Mesenchymal stem cell (in vitro differentiated cells and primary cell): ENCODE data around the gene MLXIP.

Source experiments
- DNase-seq: peaks from one replicate; pipeline ENCODE4 v3.0.0-alpha.2; 2013
- H2AFZ ChIP-seq: one replicate; pipeline ENCODE4 v1.6.1; 2013; ENCODE audit warnings: low read depth, mild to moderate bottlenecking, control low read depth, inconsistent platforms, low read length, moderate library complexity
- H2AK5ac ChIP-seq: 2 replicates; pipeline ENCODE4 v1.6.1; 2013; ENCODE audit warnings: low read length, moderate library complexity, mild to moderate bottlenecking, inconsistent platforms; ENCODE audit not compliant: severe bottlenecking
- H2BK120ac ChIP-seq: one replicate; pipeline ENCODE4 v1.6.1; 2013; ENCODE audit warnings: low read depth, mild to moderate bottlenecking, inconsistent platforms, low read length, moderate library complexity
- H2BK12ac ChIP-seq, 2 experiments: one replicate each; pipeline ENCODE4 v1.6.1; 2013; ENCODE audit warnings: inconsistent platforms in 2 of 2, low read length in 2 of 2, mild to moderate bottlenecking in 2 of 2, moderate library complexity in 2 of 2, control low read depth in 1 of 2
- H2BK15ac ChIP-seq: one replicate; pipeline ENCODE4 v1.6.1; 2013; ENCODE audit warnings: mild to moderate bottlenecking, low read depth, inconsistent platforms; ENCODE audit not compliant: poor library complexity, severe bottlenecking
- H2BK5ac ChIP-seq: 2 replicates; pipeline ENCODE4 v1.6.1; 2013; ENCODE audit warnings: low read depth, mild to moderate bottlenecking, low read length, control low read depth, inconsistent platforms; ENCODE audit not compliant: poor library complexity, severe bottlenecking
- H3K14ac ChIP-seq, 2 experiments: one replicate each; pipeline ENCODE4 v1.6.1; 2013; ENCODE audit warnings: inconsistent platforms in 2 of 2, low read length in 2 of 2, control low read depth in 1 of 2, mild to moderate bottlenecking in 1 of 2, moderate library complexity in 1 of 2
- H3K18ac ChIP-seq, 2 experiments: one replicate each; pipeline ENCODE4 v1.6.1; 2013; ENCODE audit warnings: inconsistent platforms in 2 of 2, low read length in 2 of 2, control low read depth in 1 of 2, low read depth in 1 of 2, mild to moderate bottlenecking in 1 of 2
- H3K23ac ChIP-seq, 2 experiments: one replicate each; pipeline ENCODE4 v1.6.1; 2013; ENCODE audit warnings: inconsistent platforms in 2 of 2, low read length in 2 of 2, mild to moderate bottlenecking in 2 of 2, moderate library complexity in 2 of 2, control low read depth in 1 of 2
- H3K27ac ChIP-seq: 2 replicates; pipeline ENCODE4 v1.5.1; 2013; ENCODE audit warnings: mild to moderate bottlenecking, moderate library complexity, low read length, control low read depth, inconsistent platforms; ENCODE audit not compliant: poor library complexity, severe bottlenecking
- H3K27me3 ChIP-seq, 2 experiments: 2 replicates each; pipeline versions ENCODE4 v1.6.1 to v1.7.0; 2013; ENCODE audit warnings: low read length in 2 of 2, mild to moderate bottlenecking in 2 of 2, moderate library complexity in 2 of 2, control low read depth in 1 of 2, inconsistent platforms in 1 of 2; ENCODE audit not compliant: control insufficient read depth in 1 of 2, insufficient read depth in 1 of 2
- H3K36me3 ChIP-seq, 2 experiments: 2 replicates each; pipeline versions ENCODE4 v1.6.1 to v1.7.0; 2013; ENCODE audit warnings: low read length in 2 of 2, control low read depth in 1 of 2, inconsistent platforms in 1 of 2, low read depth in 1 of 2, mild to moderate bottlenecking in 1 of 2; ENCODE audit not compliant: insufficient read depth in 2 of 2, control insufficient read depth in 1 of 2
- H3K4ac ChIP-seq, 2 experiments: one replicate each; pipeline ENCODE4 v1.6.1; 2013; ENCODE audit warnings: inconsistent platforms in 2 of 2, low read length in 2 of 2, mild to moderate bottlenecking in 2 of 2, moderate library complexity in 2 of 2, control low read depth in 1 of 2, low read depth in 1 of 2
- H3K4me1 ChIP-seq: 2 replicates; pipeline ENCODE4 v1.6.1; 2013; ENCODE audit warnings: low read depth, low read length, control low read depth; ENCODE audit not compliant: control insufficient read depth, insufficient read depth
- H3K4me2 ChIP-seq: 2 replicates; pipeline ENCODE4 v1.6.1; 2013; ENCODE audit warnings: low read length, mild to moderate bottlenecking, inconsistent platforms; ENCODE audit not compliant: poor library complexity, severe bottlenecking
- H3K4me3 ChIP-seq, 2 experiments: 2 replicates each; pipeline versions ENCODE4 v1.5.1 to v1.7.0; 2013; ENCODE audit warnings: low read length in 2 of 2, mild to moderate bottlenecking in 2 of 2, control low read depth in 1 of 2, low read depth in 1 of 2; ENCODE audit not compliant: insufficient read depth in 1 of 2
- H3K79me1 ChIP-seq: replicated peaks from 2 replicates; pipeline ENCODE4 v1.6.1; 2013; ENCODE audit warnings: mild to moderate bottlenecking, control low read depth, low read length, inconsistent platforms; ENCODE audit not compliant: poor library complexity, severe bottlenecking
- H3K9ac ChIP-seq: 2 replicates; pipeline ENCODE4 v1.7.0; 2013; ENCODE audit warnings: mild to moderate bottlenecking, low read length, moderate library complexity
- H3K9me3 ChIP-seq: 2 replicates; pipeline ENCODE4 v1.7.0; 2013; ENCODE audit warnings: mild to moderate bottlenecking, low read length; ENCODE audit not compliant: control insufficient read depth
- H4K8ac ChIP-seq: one replicate; pipeline ENCODE4 v1.6.1; 2013; ENCODE audit warnings: inconsistent platforms, mild to moderate bottlenecking, low read length, moderate library complexity
- H4K91ac ChIP-seq: one replicate; pipeline ENCODE4 v1.6.1; 2013; ENCODE audit warnings: mild to moderate bottlenecking, low read length, inconsistent platforms
- WGBS: methylation state at CpG from one replicate; pipeline ENCODE4 v1.1.7; 2013; ENCODE audit warnings: mixed read lengths; 5-methylcytosine and 5-hydroxymethylcytosine counted together

MLXIP gene

DNA sequence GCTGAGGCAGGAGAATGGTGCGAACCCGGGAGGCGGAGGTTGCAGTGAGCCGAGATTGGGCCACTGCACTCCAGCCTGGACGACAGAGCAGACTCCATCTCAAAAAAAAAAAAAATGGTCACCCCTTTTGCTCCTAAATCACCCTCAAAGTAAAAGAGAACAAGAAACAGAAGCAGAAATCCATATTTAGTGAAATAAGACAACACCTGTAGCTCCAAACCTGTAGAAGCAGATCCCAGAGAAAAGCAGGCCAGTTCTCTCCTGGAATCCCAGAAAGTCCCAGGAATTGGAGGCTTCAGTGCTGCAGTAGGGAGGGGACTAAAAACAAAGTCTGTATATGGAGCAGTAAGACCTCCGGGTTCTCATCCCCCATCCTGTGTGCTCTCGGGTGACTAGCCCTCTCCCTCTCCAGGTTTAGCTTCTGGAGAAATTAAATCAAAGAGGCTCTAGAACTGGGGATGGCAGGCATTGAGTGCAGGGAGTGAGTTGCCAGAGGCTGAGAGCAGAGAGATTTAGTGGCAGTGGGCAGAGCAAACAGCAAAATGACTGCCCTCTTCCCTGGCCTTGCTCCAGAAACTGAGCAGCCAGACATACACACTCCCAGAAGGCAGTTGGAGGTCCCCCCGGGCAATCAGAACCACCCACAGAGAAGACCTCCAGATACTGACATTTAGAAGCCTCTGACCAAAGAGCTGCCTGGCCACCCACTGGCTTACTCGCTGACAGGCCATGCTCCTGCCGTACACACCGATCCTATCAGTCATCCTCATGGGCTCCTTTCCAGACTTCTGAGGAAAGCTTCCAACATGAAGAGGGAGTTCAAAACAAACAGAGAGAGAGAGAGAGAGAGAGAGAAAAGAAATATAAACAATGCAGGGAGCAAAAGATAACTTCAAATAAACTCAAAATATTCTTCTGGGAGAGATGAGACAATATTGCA, 6.3 kb upstream of the MLXIP start:
- H3K36me3 ChIP-seq, result peaks cover 0 to 4% of the 10 kb centered on the region in 2 experiments
- no peaks in the 10 kb centered on the region for H3K27me3 ChIP-seq
- no peak overlapping the region for H2AFZ ChIP-seq
- peak overlapping the region in 1 of 2 experiments; percentile 31 for H3K4me3 ChIP-seq
- H2BK12ac ChIP-seq, result no peak overlapping the region
- peak; percentile 93 for DNase-seq
- no peak overlapping the region for H2BK15ac ChIP-seq
- peaks cover 14% of the 10 kb centered on the region for H3K4me1 ChIP-seq
- H3K18ac ChIP-seq, result peak overlapping the region in 1 of 2 experiments; percentile 68
- peak overlapping the region; percentile 56 for H3K9ac ChIP-seq
- peak overlapping the region; percentile 0 for H3K4me2 ChIP-seq
- H3K4ac ChIP-seq, result peak overlapping the region in 1 of 2 experiments; percentile 35
- H3K14ac ChIP-seq, result no peak overlapping the region
- peaks cover 2% of the 10 kb centered on the region for H3K79me1 ChIP-seq
- H2BK5ac ChIP-seq, result no peak overlapping the region
- H2BK120ac ChIP-seq, result no peak overlapping the region
- H3K23ac ChIP-seq, result no peak overlapping the region
- H2AK5ac ChIP-seq, result peak overlapping the region; percentile 33
- 62% methylated on average over 8 of the region's 11 CpGs for WGBS
- H3K9me3 ChIP-seq, result no peaks in the 10 kb centered on the region
- H3K27ac ChIP-seq, result peak overlapping the region; percentile 83
- H4K91ac ChIP-seq, result no peak overlapping the region
- H4K8ac ChIP-seq, result no peak overlapping the region

DNA sequence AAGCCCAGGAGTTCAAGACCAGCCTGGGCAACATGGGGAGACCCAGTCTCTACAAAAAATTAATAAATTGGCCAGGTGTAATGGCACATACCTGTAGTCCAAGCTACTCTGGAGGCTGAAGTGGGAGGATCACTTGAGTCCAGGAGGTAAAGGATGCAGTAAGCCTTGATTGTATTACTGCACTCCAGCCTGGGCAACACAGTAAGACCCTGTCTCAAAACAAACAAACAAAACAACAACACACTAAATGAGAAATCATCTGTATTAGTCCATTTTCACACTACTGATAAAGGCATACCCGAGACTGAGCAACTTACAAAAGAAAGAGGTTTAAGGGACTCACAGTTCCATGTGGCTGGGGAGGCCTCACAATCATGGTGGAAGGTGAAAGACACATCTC, 4.7 kb upstream of the MLXIP start:
- Histone ChIP-seq H4K91ac (no peak overlapping the region), H3K79me1 (peaks cover 2% of the 10 kb centered on the region), H3K18ac (no peak overlapping the region), H2BK5ac (no peak overlapping the region), H2BK15ac (no peak overlapping the region), H4K8ac (no peak overlapping the region), H2BK12ac (no peak overlapping the region), H3K23ac (no peak overlapping the region), H3K27ac (no peak overlapping the region), H2AK5ac (no peak overlapping the region), H3K9ac (no peak overlapping the region), H3K4me3 (no peak overlapping the region), H3K4me2 (no peak overlapping the region), H2BK120ac (no peak overlapping the region), H3K4ac (no peak overlapping the region), H3K36me3 (peaks cover 0 to 4% of the 10 kb centered on the region in 2 experiments), H3K14ac (no peak overlapping the region), H3K27me3 (no peaks in the 10 kb centered on the region), H3K9me3 (no peaks in the 10 kb centered on the region), H2AFZ (no peak overlapping the region), H3K4me1 (peaks cover 16% of the 10 kb centered on the region)
- DNase-seq, result no peak
- 95% methylated on average over 1 of the region's 1 CpG for WGBS

GRCh38 chr12:122076743-122077495, 1.6 kb upstream of the MLXIP start:
- Histone ChIP-seq H4K91ac (no peak overlapping the region), H2BK12ac (no peak overlapping the region), H3K4ac (no peak overlapping the region), H3K23ac (no peak overlapping the region), H4K8ac (peak overlapping the region; percentile 4), H3K9ac (no peak overlapping the region), H3K79me1 (no peaks in the 10 kb centered on the region), H3K4me2 (no peak overlapping the region), H2BK5ac (no peak overlapping the region), H3K18ac (no peak overlapping the region), H2AFZ (no peak overlapping the region), H2AK5ac (no peak overlapping the region), H2BK15ac (no peak overlapping the region), H3K36me3 (no peaks in the 10 kb centered on the region), H3K27me3 (no peaks in the 10 kb centered on the region), H3K9me3 (no peaks in the 10 kb centered on the region), H3K14ac (no peak overlapping the region), H3K4me1 (peaks cover 24% of the 10 kb centered on the region), H3K4me3 (no peak overlapping the region), H2BK120ac (no peak overlapping the region), H3K27ac (no peak overlapping the region)
- DNase-seq, result no peak
- 98% methylated on average over 10 of the region's 10 CpGs for WGBS

DNA sequence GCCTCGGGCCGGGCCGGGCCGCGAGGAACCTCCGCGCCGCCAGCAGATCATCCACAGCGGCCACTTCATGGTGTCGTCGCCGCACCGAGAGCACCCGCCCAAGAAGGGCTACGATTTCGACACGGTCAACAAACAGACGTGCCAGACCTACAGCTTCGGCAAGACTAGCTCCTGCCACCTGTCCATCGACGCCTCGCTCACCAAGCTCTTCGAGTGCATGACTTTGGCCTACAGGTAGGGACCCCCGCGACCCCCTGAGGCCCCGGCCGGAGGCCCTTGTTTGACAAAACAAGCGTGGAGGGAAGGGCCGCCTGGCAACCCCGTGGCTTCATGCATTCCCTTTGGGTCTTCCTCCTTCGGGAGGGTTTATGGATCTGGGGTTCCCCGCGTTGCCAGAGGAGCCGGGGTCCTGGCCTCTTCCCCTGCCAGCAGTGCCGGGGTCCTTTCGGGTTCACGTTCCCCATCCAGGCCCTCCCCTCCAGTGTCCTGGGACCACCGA, 526 bp downstream of the MLXIP start:
- 0% methylated on average over 38 of the region's 38 CpGs for WGBS
- Histone ChIP-seq H3K4ac (peak overlapping the region; percentile 64 to 83), H2AFZ (no peak overlapping the region), H2BK12ac (peak overlapping the region in 1 of 2 experiments; percentile 64), H2BK120ac (peak overlapping the region; percentile 23), H3K9me3 (no peaks in the 10 kb centered on the region), H2AK5ac (no peak overlapping the region), H3K27ac (no peak overlapping the region), H2BK15ac (peak overlapping the region; percentile 62), H3K36me3 (peaks cover 3 to 5% of the 10 kb centered on the region in 2 experiments), H3K9ac (peak overlapping the region; percentile 94), H3K4me1 (peaks cover 16% of the 10 kb centered on the region), H3K14ac (peak overlapping the region; percentile 80 to 87), H3K4me2 (peak overlapping the region; percentile 99), H3K18ac (peak overlapping the region; percentile 65 to 67), H3K4me3 (peak overlapping the region; percentile 86 to 99), H4K8ac (no peak overlapping the region), H3K79me1 (peaks cover 4% of the 10 kb centered on the region), H2BK5ac (no peak overlapping the region), H3K27me3 (no peaks in the 10 kb centered on the region), H4K91ac (peak overlapping the region; percentile 89), H3K23ac (peak overlapping the region; percentile 48 to 64)
- DNase-seq, result no peak
